NCI-H1436 (cell line): ENCODE data around the gene GRID2IP.

Source experiments
- DNase-seq: peaks from one replicate; lab custom pipeline; 2025; lab: John Stamatoyannopoulos, UW

The GRID2IP gene

GRCh38 chr7:6447581-6448199 lies 103.6 kb downstream of the GRID2IP start, which contains the start of gene DAGLB:
DAGLB (minus strand) TSS chr7:6447954; CDS start chr7:6447842, 112 bp downstream.
- DNase-seq = peak; percentile 92
